OCI-LY1 (cell line): Measurements from ENCODE around the gene GPR63.

Experiments used
- EZH2 ChIP-seq: fragments of 200-600 bp; sonication (generic), shearing (Covaris generic); IDR thresholded peaks from 2 replicates; pipeline ENCODE4 v1.8.0; 2017; ENCODE audit warnings: borderline replicate concordance, mixed run types, mild to moderate bottlenecking, antibody characterized with exemption, low read length, moderate library complexity, mixed read lengths
- TF ChIP-seq, protein P1 (sequence below): fragments of 200-600 bp; sonication (generic), shearing (Covaris generic); IDR thresholded peaks from 2 replicates; pipeline ENCODE4 v1.5.1; 2017; ENCODE audit warnings: mild to moderate bottlenecking, antibody characterized with exemption, low read length, moderate library complexity, mixed read lengths

DNA sequence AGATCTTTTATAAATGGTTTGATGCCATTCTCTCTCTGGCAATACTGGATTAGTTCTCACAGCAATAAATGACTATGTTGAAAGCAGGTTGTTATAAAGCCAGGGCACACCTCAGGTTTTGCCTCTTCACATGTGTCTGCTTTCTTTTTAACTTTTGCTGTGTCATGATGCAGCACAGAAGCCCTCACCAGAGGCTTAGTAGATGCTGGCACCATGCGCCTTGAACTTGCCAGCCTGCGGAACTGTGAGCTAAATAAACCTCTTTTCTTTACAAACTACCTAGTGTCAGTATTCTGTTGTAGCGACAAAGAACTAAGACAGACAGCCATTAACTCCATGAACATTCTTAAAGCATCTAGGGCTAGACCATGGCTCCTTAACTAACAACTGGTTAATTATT is 15.3 kb upstream of the GPR63 start:
- TF ChIP-seq, protein P1, sequence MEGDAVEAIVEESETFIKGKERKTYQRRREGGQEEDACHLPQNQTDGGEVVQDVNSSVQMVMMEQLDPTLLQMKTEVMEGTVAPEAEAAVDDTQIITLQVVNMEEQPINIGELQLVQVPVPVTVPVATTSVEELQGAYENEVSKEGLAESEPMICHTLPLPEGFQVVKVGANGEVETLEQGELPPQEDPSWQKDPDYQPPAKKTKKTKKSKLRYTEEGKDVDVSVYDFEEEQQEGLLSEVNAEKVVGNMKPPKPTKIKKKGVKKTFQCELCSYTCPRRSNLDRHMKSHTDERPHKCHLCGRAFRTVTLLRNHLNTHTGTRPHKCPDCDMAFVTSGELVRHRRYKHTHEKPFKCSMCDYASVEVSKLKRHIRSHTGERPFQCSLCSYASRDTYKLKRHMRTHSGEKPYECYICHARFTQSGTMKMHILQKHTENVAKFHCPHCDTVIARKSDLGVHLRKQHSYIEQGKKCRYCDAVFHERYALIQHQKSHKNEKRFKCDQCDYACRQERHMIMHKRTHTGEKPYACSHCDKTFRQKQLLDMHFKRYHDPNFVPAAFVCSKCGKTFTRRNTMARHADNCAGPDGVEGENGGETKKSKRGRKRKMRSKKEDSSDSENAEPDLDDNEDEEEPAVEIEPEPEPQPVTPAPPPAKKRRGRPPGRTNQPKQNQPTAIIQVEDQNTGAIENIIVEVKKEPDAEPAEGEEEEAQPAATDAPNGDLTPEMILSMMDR: no peak
- no peak for TF ChIP-seq EZH2
